GM08714 (cell line): ENCODE results near the gene NPR3.

ENCODE experiments used
- H3K4me3 ChIP-seq: fragments of 200-500 bp; sonication (Bioruptor generic); 2 replicates; pipeline ENCODE4 v1.5.1; 2014; ENCODE audit warnings: mild to moderate bottlenecking, low read length, inconsistent platforms
- ZNF274 ChIP-seq: IDR thresholded peaks from 2 replicates; pipeline ENCODE4 v1.6.1; 2012; ENCODE audit warnings: mild to moderate bottlenecking, low read depth, low read length

NPR3 gene

DNA sequence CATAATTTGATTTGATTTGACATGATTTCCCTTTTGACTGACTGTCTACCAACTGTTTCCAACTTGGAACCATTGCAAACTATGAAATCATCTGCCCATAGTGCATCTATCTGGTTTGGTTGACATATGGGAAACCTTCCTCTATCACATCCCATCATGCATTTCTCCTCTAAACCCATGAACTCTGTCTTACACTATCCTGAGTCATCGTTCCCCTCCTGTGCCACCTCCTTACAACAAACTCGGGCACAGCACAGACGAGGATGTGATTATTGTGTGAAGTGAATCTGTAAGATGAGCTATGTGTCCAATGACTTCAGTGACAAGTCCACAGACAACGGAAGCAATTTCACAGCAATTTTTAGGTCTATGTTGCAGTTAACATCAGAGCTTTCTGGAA, 126.1 kb downstream of the NPR3 start:
- no peak overlapping the region for H3K4me3 ChIP-seq
- no peak for TF ChIP-seq ZNF274

DNA sequence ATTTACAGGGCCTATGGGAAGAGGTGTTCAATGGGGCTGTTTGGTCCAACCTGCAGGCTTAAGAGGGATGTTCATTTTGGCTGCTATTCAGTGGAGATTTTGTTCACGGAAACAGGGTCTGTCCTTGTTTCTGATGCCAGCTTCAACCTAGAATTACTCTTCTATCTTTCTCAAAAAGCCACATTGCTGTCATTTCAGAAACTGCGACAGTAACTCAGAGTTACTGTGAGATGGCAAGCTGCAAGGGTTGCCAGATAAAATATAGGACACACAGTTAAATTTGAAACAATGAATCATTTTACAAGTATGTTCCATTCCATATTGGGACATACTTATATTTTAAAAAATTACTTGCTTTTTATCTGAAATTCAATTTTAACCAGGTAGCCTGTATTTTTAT, 128.0 kb downstream of the NPR3 start:
- no peak overlapping the region for H3K4me3 ChIP-seq
- TF ChIP-seq ZNF274 = no peak

GRCh38 chr5:32840606-32841005, 129.5 kb downstream of the NPR3 start:
- TF ChIP-seq ZNF274 = no peak

More at GRCh38 chr5:32840606-32841005, 129.5 kb downstream of the NPR3 start:
- H3K4me3 ChIP-seq = no peak overlapping the region
